Mesothelial cell of epicardium (in vitro differentiated cells): ENCODE results near the gene SLFN13. TPM values are rescaled to one million over a fixed set of nuclear protein-coding genes. Genes with fewer than 3 reads are reported as not detected.
A peak's percentile ranks its signal among the peaks of the same experiment; 100 is the strongest.

ENCODE experiments used
- DNase-seq, 2 experiments: peaks; one replicate each; pipeline ENCODE4 v3.0.0; 2021; ENCODE audit warnings: low spot score in 2 of 2; ENCODE audit not compliant: unreplicated experiment in 2 of 2
- H3K27ac Mint-ChIP-seq: 2 replicates; pipeline ENCODE4 v1.8.0; 2021; ENCODE audit warnings: mixed read lengths
- H3K27me3 Mint-ChIP-seq: 2 replicates; pipeline ENCODE4 v1.8.0; 2021; ENCODE audit warnings: low read depth, mixed read lengths
- H3K36me3 Mint-ChIP-seq: 2 replicates; pipeline ENCODE4 v1.8.0; 2021; ENCODE audit warnings: mixed read lengths
- H3K4me1 Mint-ChIP-seq: 2 replicates; pipeline ENCODE4 v1.8.0; 2021; ENCODE audit warnings: mixed read lengths
- H3K4me3 Mint-ChIP-seq: 2 replicates; pipeline ENCODE4 v1.8.0; 2021; ENCODE audit warnings: mild to moderate bottlenecking, moderate library complexity, mixed read lengths
- H3K9me3 Mint-ChIP-seq: 2 replicates; pipeline ENCODE4 v1.8.0; 2021; ENCODE audit warnings: mixed read lengths
- total RNA-seq: library from RNA; stranded (reverse); gene quantifications from 3 replicates; pipeline ENCODE4 v1.2.1, GENCODE V29; 2021
- TF ChIP-seq, protein P1 (sequence below): fragments of 200-600 bp; sonication (generic); IDR thresholded peaks from one replicate; pipeline ENCODE4 v1.5.0; 2021; ENCODE audit warnings: antibody characterized with exemption; ENCODE audit not compliant: unreplicated experiment

The SLFN13 gene
- total RNA-seq, 1 donor from 2014 or later, result 24.7 TPM

- TF ChIP-seq, protein P1, sequence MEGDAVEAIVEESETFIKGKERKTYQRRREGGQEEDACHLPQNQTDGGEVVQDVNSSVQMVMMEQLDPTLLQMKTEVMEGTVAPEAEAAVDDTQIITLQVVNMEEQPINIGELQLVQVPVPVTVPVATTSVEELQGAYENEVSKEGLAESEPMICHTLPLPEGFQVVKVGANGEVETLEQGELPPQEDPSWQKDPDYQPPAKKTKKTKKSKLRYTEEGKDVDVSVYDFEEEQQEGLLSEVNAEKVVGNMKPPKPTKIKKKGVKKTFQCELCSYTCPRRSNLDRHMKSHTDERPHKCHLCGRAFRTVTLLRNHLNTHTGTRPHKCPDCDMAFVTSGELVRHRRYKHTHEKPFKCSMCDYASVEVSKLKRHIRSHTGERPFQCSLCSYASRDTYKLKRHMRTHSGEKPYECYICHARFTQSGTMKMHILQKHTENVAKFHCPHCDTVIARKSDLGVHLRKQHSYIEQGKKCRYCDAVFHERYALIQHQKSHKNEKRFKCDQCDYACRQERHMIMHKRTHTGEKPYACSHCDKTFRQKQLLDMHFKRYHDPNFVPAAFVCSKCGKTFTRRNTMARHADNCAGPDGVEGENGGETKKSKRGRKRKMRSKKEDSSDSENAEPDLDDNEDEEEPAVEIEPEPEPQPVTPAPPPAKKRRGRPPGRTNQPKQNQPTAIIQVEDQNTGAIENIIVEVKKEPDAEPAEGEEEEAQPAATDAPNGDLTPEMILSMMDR, result no peak
- Mint-ChIP-seq H3K4me3 (no peak overlapping the region), H3K36me3 (no peaks in the 10 kb centered on the region), H3K27me3 (peaks cover 98% of the 10 kb centered on the region), H3K27ac (no peak overlapping the region), H3K9me3 (no peaks in the 10 kb centered on the region), H3K4me1 (peaks cover 3% of the 10 kb centered on the region)
- no peak for DNase-seq
These were observed 40.4 kb upstream of the SLFN13 start for GRCh38 chr17:35488991-35489390.

DNA sequence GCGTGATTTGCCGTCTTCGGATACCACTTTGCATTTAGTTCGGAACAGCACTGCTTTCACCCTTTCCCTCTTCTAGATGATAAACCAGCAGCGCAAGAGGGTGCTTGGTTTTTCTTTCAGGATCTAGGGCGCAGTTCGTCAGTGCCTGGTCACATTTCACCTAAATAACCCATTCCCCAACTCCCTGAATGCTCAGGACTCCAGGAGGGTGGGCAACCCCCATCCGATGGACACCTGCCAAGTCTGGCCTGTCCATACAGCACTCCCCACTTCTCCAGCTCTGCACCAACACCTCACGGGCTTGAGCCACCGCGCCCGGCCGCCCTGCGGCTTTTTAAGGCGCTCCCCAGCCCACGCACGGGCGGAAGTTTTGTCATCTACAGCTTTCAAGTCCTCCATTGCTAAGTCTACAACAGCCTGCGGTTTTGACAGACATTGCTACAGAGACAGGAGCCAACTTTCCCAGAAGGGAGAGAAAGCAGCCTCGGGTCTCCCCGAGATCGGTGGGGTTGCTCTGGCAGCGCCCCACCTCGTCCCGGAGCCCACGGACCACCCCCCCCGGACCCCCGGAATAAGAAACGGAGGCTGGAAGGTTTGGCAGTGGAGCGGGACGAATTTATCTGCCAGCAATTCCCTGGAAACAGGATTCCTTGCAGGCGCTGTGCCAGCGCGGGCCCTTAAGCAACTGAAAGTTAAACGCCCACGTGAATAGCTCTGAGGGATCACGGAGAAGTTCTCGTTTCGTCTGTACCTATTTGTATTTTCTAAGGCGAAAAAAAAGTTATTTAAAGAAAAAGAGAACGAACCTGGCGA is 38.6 kb upstream of the SLFN13 start:
- peaks cover 3% of the 10 kb centered on the region for H3K4me1 Mint-ChIP-seq
- DNase-seq, result no peak
- no peaks in the 10 kb centered on the region for H3K36me3 Mint-ChIP-seq
- no peaks in the 10 kb centered on the region for H3K9me3 Mint-ChIP-seq
- TF ChIP-seq, protein P1, result no peak
- peak overlapping the region; percentile 61 for H3K4me3 Mint-ChIP-seq
- peaks cover 98% of the 10 kb centered on the region for H3K27me3 Mint-ChIP-seq
- H3K27ac Mint-ChIP-seq, result no peak overlapping the region

DNA sequence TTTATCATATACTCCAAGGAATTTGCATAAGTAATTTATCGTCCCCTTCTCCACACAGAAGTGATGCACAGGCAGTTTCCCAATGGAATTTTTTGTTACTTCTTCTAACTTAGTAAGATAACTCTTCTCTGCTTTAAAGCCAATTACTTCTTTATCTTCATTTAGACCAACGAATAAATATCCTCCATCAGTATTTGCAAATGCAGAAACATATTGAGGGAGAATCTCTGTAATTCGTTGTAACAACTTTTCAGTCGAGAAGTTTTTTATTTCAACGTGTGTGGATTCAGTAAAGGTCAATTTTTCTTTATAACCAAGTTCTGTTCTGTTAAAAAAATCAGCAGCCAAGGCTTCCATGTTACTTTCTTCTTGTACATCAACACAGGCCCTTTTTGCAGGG is 30.7 kb upstream of the SLFN13 start:
- no peaks in the 10 kb centered on the region for H3K9me3 Mint-ChIP-seq

DNA sequence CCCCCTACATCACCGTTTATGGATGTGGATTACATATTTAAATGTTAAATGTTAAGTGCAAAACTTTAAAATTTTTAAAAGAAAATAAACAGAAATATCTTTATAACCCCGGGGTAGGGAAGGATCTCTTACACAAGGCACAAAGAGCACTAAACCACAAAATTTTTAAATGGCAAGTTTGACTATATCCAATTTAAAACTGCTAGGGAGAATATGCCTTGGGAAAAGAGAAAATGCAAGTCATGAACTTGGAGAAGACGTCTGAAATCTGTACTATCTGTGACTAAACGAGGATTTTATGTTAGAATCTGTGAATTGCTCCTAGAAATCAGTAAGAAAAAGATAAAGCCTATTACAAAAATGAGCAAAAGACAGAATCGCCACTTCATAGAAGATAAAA is 28.7 kb upstream of the SLFN13 start:
- H3K4me1 Mint-ChIP-seq, result no peaks in the 10 kb centered on the region
- DNase-seq, result no peak
- H3K27ac Mint-ChIP-seq, result no peak overlapping the region
- no peak overlapping the region for H3K4me3 Mint-ChIP-seq
- peaks cover 86% of the 10 kb centered on the region for H3K27me3 Mint-ChIP-seq
- no peaks in the 10 kb centered on the region for H3K36me3 Mint-ChIP-seq
- peaks cover 7% of the 10 kb centered on the region for H3K9me3 Mint-ChIP-seq
- TF ChIP-seq, protein P1, result no peak

More for the DNA sequence above, 30.7 kb upstream of the SLFN13 start:
- DNase-seq, result no peak
- TF ChIP-seq, protein P1, result no peak
- H3K27me3 Mint-ChIP-seq, result peaks cover 88% of the 10 kb centered on the region
- no peaks in the 10 kb centered on the region for H3K36me3 Mint-ChIP-seq
- no peaks in the 10 kb centered on the region for H3K4me1 Mint-ChIP-seq
- no peak overlapping the region for H3K27ac Mint-ChIP-seq
- H3K4me3 Mint-ChIP-seq, result no peak overlapping the region

- Mint-ChIP-seq H3K4me1 (no peaks in the 10 kb centered on the region), H3K27ac (no peak overlapping the region), H3K27me3 (peaks cover 82% of the 10 kb centered on the region), H3K4me3 (no peak overlapping the region), H3K36me3 (no peaks in the 10 kb centered on the region), H3K9me3 (peaks cover 12% of the 10 kb centered on the region)
- TF ChIP-seq, protein P1, result no peak
- no peak for DNase-seq
These were observed 27.8 kb upstream of the SLFN13 start for GRCh38 chr17:35476283-35476820.
